GM12878 (cell line): ENCODE data around the gene LMNTD2. TPM values are rescaled to one million over a fixed set of nuclear protein-coding genes. Genes with fewer than 3 reads are reported as not detected.

Experiments
- ATAC-seq: fragments of 200-7000 bp; cut with Tn5 transposase; 3 replicates; pipeline ENCODE4 v1.9.1; 2020; ENCODE audit warnings: mild to moderate bottlenecking, moderate library complexity
- BruUV-seq: library from RNA; stranded (reverse); fragments of 400-500 nt; replicated peaks from 2 replicates; lab custom pipeline; 2021; lab: Mats Ljungman, UMichigan
- CTCF ChIA-PET: fragments of 300-600 bp; sonication (Branson Sonifier 250); formaldehyde crosslinking; extraction: SDS; loops from one replicate; lab custom pipeline; 2021; ENCODE audit warnings: inconsistent platforms; lab: Yijun Ruan, JAX
- POLR2A ChIA-PET: fragments of 350-600 bp; formaldehyde crosslinking; extraction: SDS; loops from one replicate; lab custom pipeline; 2021; ENCODE audit warnings: inconsistent platforms; lab: Charles Lee
- RAD21 ChIA-PET: fragments of 300-600 bp; sonication (Branson Sonifier 250); formaldehyde crosslinking; loops from one replicate; lab custom pipeline; 2023; ENCODE audit warnings: antibody characterized with exemption; ENCODE audit not compliant: unreplicated experiment; lab: Charles Lee
- SMC1A ChIA-PET: fragments of 300-600 bp; sonication (Branson Sonifier 250); formaldehyde crosslinking; loops from one replicate; lab custom pipeline; 2023; ENCODE audit not compliant: unreplicated experiment, uncharacterized antibody; lab: Charles Lee
- DNase-seq: peaks from one replicate; pipeline ENCODE4 v3.0.0-alpha.2; 2011; ENCODE audit warnings: low read depth, low spot score
- FAIRE-seq: peaks from 3 replicates; lab custom pipeline; 2011; peaks lifted over from hg19 to GRCh38; lab: Jason Lieb, UNC
- H2AFZ ChIP-seq: 2 replicates; pipeline ENCODE4 v1.6.0; 2011; ENCODE audit warnings: low read depth, low read length, control low read depth; ENCODE audit not compliant: control insufficient read depth
- H3K27ac ChIP-seq: 2 replicates; pipeline ENCODE4 v1.5.1; 2011; ENCODE audit warnings: control low read depth; ENCODE audit not compliant: control insufficient read depth, insufficient read depth
- H3K27me3 ChIP-seq, 2 experiments: replicated peaks in 1 of 2; 2 replicates each; pipeline versions ENCODE4 v1.6.0 to v1.6.1; 2011; ENCODE audit warnings: low read length in 1 of 2; ENCODE audit not compliant: control insufficient read depth in 2 of 2, insufficient read depth in 2 of 2
- H3K36me3 ChIP-seq, 2 experiments: 2 replicates each; pipeline ENCODE4 v1.5.1; 2011; ENCODE audit warnings: low read length in 1 of 2; ENCODE audit not compliant: control insufficient read depth in 2 of 2, insufficient read depth in 2 of 2
- H3K4me1 ChIP-seq: 2 replicates; pipeline ENCODE4 v1.6.1; 2011; ENCODE audit warnings: mild to moderate bottlenecking, low read length, moderate library complexity, mixed read lengths; ENCODE audit not compliant: control insufficient read depth, insufficient read depth
- H3K4me2 ChIP-seq: 2 replicates; pipeline ENCODE4 v1.6.0; 2011; ENCODE audit warnings: control low read depth; ENCODE audit not compliant: control insufficient read depth, insufficient read depth
- H3K4me3 ChIP-seq: fragments of 200-600 bp; sonication (generic); 2 replicates; pipeline ENCODE4 v1.5.1; 2016
- H3K79me2 ChIP-seq: 2 replicates; pipeline ENCODE4 v1.6.0; 2011; ENCODE audit warnings: low read length; ENCODE audit not compliant: control insufficient read depth, insufficient read depth
- H3K9ac ChIP-seq: 2 replicates; pipeline ENCODE4 v1.8.0; 2011; ENCODE audit warnings: low read length, control low read depth, mixed read lengths; ENCODE audit not compliant: control insufficient read depth, insufficient read depth
- H3K9me3 ChIP-seq: replicated peaks from 3 replicates; pipeline ENCODE4 v1.5.1; 2011; ENCODE audit warnings: mild to moderate bottlenecking, low read length; ENCODE audit not compliant: control insufficient read depth, insufficient read depth
- H4K20me1 ChIP-seq: 2 replicates; pipeline ENCODE4 v1.6.0; 2011; ENCODE audit not compliant: control insufficient read depth, insufficient read depth
- CBX3 ChIP-seq: fragments of 200-600 bp; sonication (generic); IDR thresholded peaks from 2 replicates; pipeline ENCODE4 v1.6.1; 2016; ENCODE audit warnings: low read depth, borderline replicate concordance
- GATAD2B ChIP-seq: fragments of 450-650 bp; conservative IDR thresholded peaks from 2 replicates; pipeline ENCODE4 v1.6.1; 2017; ENCODE audit warnings: low read depth, mild to moderate bottlenecking, moderate library complexity
- HCFC1 ChIP-seq: fragments of 150-350 bp; IDR thresholded peaks from 2 replicates; pipeline ENCODE4 v1.6.1; 2014; ENCODE audit warnings: low read length
- HDGF ChIP-seq: fragments of 450-650 bp; IDR thresholded peaks from 2 replicates; pipeline ENCODE4 v1.6.1; 2016; ENCODE audit warnings: antibody characterized with exemption
- MYC ChIP-seq: IDR thresholded peaks from 2 replicates; pipeline ENCODE4 v1.6.1; 2011; ENCODE audit warnings: mild to moderate bottlenecking, low read length, moderate library complexity, inconsistent platforms; ENCODE audit not compliant: insufficient read depth, insufficient replicate concordance, insufficient read length, severe bottlenecking
- NFXL1 ChIP-seq: fragments of 450-650 bp; IDR thresholded peaks from 2 replicates; pipeline ENCODE4 v1.6.1; 2017; ENCODE audit warnings: antibody characterized with exemption, mild to moderate bottlenecking, borderline replicate concordance
- RAD51 ChIP-seq: fragments of 450-650 bp; IDR thresholded peaks from 2 replicates; pipeline ENCODE4 v1.6.1; 2016; ENCODE audit warnings: moderate library complexity, mild to moderate bottlenecking, inconsistent platforms
- SIX5 ChIP-seq: IDR thresholded peaks from 2 replicates; pipeline ENCODE4 v1.6.1; 2011; ENCODE audit warnings: mild to moderate bottlenecking, low read depth, low read length, moderate library complexity; ENCODE audit not compliant: severe bottlenecking
- SMAD1 ChIP-seq: fragments of 450-650 bp; IDR thresholded peaks from 2 replicates; pipeline ENCODE4 v1.6.1; 2018; ENCODE audit warnings: mild to moderate bottlenecking, low read depth; ENCODE audit not compliant: partially characterized antibody
- SRF ChIP-seq, 2 experiments: IDR thresholded peaks; 2 replicates each; pipeline ENCODE4 v1.6.1; 2011; ENCODE audit warnings: low read depth in 2 of 2, low read length in 2 of 2, mild to moderate bottlenecking in 1 of 2, moderate library complexity in 1 of 2
- ZNF24 ChIP-seq: fragments of 450-650 bp; IDR thresholded peaks from 2 replicates; pipeline ENCODE4 v1.6.1; 2017; ENCODE audit warnings: antibody characterized with exemption, mild to moderate bottlenecking
- ZNF384 ChIP-seq: IDR thresholded peaks from 2 replicates; pipeline ENCODE4 v1.6.1; 2012; ENCODE audit warnings: low read depth, mild to moderate bottlenecking, low read length, improper control_type of control experiment, borderline replicate concordance
- ZSCAN29 ChIP-seq: fragments of 450-650 bp; IDR thresholded peaks from 2 replicates; pipeline ENCODE4 v1.6.1; 2017; ENCODE audit warnings: mild to moderate bottlenecking, moderate library complexity
- WGBS: methylation state at CpG from one replicate; pipeline ENCODE4 v1.1.6; 2016; ENCODE audit warnings: low lambda C conversion rate; ENCODE audit not compliant: insufficient replicate concordance, insufficient coverage; ENCODE audit errors: missing lambda C conversion rate; 5-methylcytosine and 5-hydroxymethylcytosine counted together
- in situ Hi-C: fragments of 300-500 bp; cut with MboI; formaldehyde crosslinking; loops from 9 replicates; pipeline ENCODE4 v1.14.3; 2018; ENCODE audit warnings: mixed read lengths
- intact Hi-C: fragments of 100-400 bp; cut with micrococcal nuclease; formaldehyde crosslinking; loops from one replicate; pipeline ENCODE4 v1.14.2; 2022; ENCODE audit not compliant: unreplicated experiment
- polyA plus RNA-seq, 11 experiments: library from polyadenylated mRNA; depleted of rRNA in 4 of 11; unstranded in 6 of 11; stranded (reverse) in 5 of 11; fragments of >200 nt; fragmentation: Nextera tagmentation in 4 of 11; fragmentation: Illumina TruSeq in 1 of 11; extraction: Ambion mirVana in 4 of 11; extraction: Trizol in 1 of 11; gene quantifications; 1 replicate in 1 of 11; 2 replicates in 10 of 11; pipeline versions ENCODE4 v1.2.1 to v1.2.3, GENCODE V29; 2011 to 2016; ENCODE audit warnings: inconsistent platforms in 2 of 11, missing spikeins in 2 of 11, low read depth in 1 of 11
- total RNA-seq, 4 experiments: library from RNA; depleted of rRNA in 3 of 4; stranded (reverse); fragments of >200 nt in 3 of 4; fragmentation: Illumina TruSeq in 1 of 4; extraction: Trizol in 1 of 4; gene quantifications; 2 replicates each; pipeline versions ENCODE4 v1.2.1 to v1.2.3, GENCODE V29; 2013 to 2021
- TF ChIP-seq, protein P1 (sequence below): fragments of 450-650 bp; IDR thresholded peaks from 2 replicates; pipeline ENCODE4 v1.6.1; 2017; ENCODE audit warnings: mild to moderate bottlenecking
- TF ChIP-seq, protein P2 (sequence below): IDR thresholded peaks from 2 replicates; pipeline ENCODE4 v1.6.1; 2011; ENCODE audit warnings: mild to moderate bottlenecking, low read depth, low read length, moderate library complexity; ENCODE audit not compliant: insufficient replicate concordance

LMNTD2 gene
- total and polyA plus RNA-seq, 10 of the 15 experiments (the other 5 are each of a cell fraction or from before 2014, with no cell fraction given): 0.22 to 4.1 (median 1.3) TPM; not detected in 2

DNA sequence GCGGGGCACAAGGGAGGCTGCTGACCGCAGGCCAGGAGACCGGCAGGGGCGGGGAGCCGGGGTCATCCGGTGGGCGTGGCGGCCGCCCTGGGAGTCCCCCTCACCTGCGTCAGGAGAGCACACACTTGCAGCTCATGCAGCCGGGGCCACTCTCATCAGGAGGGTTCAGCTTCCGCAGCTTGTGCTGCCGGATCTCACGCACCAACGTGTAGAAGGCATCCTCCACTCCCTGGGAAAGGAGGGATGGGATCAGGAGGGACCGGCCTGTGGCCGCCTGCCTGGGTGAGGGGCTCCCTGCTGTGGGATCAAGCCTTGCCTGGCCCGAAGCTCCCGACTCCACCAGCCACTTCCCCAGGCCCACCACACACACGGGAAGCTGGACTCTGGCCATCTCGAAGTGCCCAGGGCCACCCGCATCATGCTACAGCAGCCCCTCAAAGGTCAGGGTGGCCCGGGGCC, 28.0 kb downstream of the LMNTD2 start:
- Histone ChIP-seq H3K9ac (no peak overlapping the region), H3K4me1 (peaks cover 15% of the 10 kb centered on the region)
- no TSS peak for BruUV-seq
- TF ChIP-seq HCFC1: no peak
- TF ChIP-seq HDGF: no peak
- TF ChIP-seq ZNF24: no peak
- TF ChIP-seq, all 136 proteins: peak for 0
- no peak for FAIRE-seq
- Histone ChIP-seq H3K4me2 (no peak overlapping the region), H3K27ac (no peak overlapping the region), H3K27me3 (no peaks in the 10 kb centered on the region), H4K20me1 (no peaks in the 10 kb centered on the region), H3K36me3 (peaks cover 0 to 12% of the 10 kb centered on the region in 2 experiments; a peak in 3 of 4 replicates), H3K9me3 (no peaks in the 10 kb centered on the region), H3K79me2 (peaks cover 16% of the 10 kb centered on the region), H3K4me3 (no peak overlapping the region), H2AFZ (no peak overlapping the region)
- in situ Hi-C loops (no loop called here), intact Hi-C loops (no loop called here)
- no peak for ATAC-seq
- POLR2A ChIA-PET: no interaction called here
- WGBS: 88% methylated on average over 23 of the region's 23 CpGs
- DNase-seq: no peak
- SMC1A ChIA-PET: interaction anchor here (2.1 kb wide), 1 partner anchor 14 kb away, joined by 5 read pairs; no protein-coding TSS in a partner anchor
- CTCF ChIA-PET: interaction anchor here (1.3 kb wide), 1 partner anchor 13 kb away, joined by 3 read pairs; no protein-coding TSS in a partner anchor
- RAD21 ChIA-PET: no interaction called here

DNA sequence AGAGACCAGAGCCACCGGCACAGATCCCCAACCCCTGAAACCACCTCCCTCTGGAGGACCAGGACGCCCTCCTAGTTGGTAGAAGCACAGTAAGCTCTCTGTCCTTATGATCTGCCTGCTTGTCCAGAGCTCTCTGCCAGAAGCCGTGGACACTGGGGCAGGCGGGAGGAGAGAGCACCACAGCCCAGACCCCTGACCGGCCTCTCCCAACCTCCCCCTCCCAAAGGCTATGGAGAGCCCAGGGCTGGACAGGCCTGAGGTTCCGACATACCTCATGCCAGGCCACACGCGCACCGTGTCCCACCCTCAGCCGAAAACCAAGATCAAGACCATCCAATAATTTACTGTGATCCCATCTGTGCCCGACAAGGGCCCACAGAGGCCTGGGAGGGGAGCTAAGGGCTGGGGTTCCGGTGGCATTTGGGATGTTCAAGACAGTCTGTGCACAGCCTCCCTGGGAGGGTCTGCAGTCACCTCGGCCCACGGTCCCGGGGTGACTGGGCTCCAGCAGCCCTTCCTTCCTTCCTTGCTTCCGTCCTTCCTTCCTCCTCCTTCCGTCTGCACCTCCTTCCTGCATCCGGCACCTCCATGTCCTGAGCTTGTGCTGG, 28.5 kb downstream of the LMNTD2 start:
- 96% methylated on average over 18 of the region's 18 CpGs for WGBS
- Histone ChIP-seq H4K20me1 (no peaks in the 10 kb centered on the region), H2AFZ (no peak overlapping the region), H3K9ac (no peak overlapping the region), H3K4me2 (no peak overlapping the region), H3K4me1 (peaks cover 13% of the 10 kb centered on the region), H3K4me3 (no peak overlapping the region), H3K36me3 (peaks cover 0 to 12% of the 10 kb centered on the region in 2 experiments; a peak in 3 of 4 replicates), H3K27ac (no peak overlapping the region), H3K9me3 (no peaks in the 10 kb centered on the region), H3K79me2 (peaks cover 16% of the 10 kb centered on the region), H3K27me3 (no peaks in the 10 kb centered on the region)
- ATAC-seq (no peak), FAIRE-seq (no peak), DNase-seq (no peak)
- intact Hi-C loops (no loop called here), in situ Hi-C loops (no loop called here)
- SMC1A ChIA-PET: no interaction called here
- CTCF ChIA-PET: interaction anchor here (1.3 kb wide), 1 partner anchor 13 kb away, joined by 3 read pairs; no protein-coding TSS in a partner anchor
- RAD21 ChIA-PET: no interaction called here
- POLR2A ChIA-PET: no interaction called here
- no TSS peak for BruUV-seq
- TF ChIP-seq SRF (IDR thresholded peaks at IDR 0.05; ENCODE audit: low read depth in 2 of 2, low read length in 2 of 2) (no peak), SMAD1 (no peak), SIX5 (no peak), ZSCAN29 (no peak), NFXL1 (no peak), MYC (no peak), RAD51 (no peak), ZNF384 (no peak), GATAD2B (no peak), CBX3 (no peak)
- TF ChIP-seq, protein P1, sequence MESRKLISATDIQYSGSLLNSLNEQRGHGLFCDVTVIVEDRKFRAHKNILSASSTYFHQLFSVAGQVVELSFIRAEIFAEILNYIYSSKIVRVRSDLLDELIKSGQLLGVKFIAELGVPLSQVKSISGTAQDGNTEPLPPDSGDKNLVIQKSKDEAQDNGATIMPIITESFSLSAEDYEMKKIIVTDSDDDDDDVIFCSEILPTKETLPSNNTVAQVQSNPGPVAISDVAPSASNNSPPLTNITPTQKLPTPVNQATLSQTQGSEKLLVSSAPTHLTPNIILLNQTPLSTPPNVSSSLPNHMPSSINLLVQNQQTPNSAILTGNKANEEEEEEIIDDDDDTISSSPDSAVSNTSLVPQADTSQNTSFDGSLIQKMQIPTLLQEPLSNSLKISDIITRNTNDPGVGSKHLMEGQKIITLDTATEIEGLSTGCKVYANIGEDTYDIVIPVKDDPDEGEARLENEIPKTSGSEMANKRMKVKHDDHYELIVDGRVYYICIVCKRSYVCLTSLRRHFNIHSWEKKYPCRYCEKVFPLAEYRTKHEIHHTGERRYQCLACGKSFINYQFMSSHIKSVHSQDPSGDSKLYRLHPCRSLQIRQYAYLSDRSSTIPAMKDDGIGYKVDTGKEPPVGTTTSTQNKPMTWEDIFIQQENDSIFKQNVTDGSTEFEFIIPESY: no peak
- TF ChIP-seq, protein P2, sequence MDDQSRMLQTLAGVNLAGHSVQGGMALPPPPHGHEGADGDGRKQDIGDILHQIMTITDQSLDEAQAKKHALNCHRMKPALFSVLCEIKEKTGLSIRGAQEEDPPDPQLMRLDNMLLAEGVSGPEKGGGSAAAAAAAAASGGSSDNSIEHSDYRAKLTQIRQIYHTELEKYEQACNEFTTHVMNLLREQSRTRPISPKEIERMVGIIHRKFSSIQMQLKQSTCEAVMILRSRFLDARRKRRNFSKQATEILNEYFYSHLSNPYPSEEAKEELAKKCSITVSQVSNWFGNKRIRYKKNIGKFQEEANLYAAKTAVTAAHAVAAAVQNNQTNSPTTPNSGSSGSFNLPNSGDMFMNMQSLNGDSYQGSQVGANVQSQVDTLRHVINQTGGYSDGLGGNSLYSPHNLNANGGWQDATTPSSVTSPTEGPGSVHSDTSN: no peak
